ENCODE results near the gene KCNRG.

Gene KCNRG

GRCh38 chr13:49996161-49996915, 18.9 kb upstream of the KCNRG start:
- TF ChIP-seq, protein P1, sequence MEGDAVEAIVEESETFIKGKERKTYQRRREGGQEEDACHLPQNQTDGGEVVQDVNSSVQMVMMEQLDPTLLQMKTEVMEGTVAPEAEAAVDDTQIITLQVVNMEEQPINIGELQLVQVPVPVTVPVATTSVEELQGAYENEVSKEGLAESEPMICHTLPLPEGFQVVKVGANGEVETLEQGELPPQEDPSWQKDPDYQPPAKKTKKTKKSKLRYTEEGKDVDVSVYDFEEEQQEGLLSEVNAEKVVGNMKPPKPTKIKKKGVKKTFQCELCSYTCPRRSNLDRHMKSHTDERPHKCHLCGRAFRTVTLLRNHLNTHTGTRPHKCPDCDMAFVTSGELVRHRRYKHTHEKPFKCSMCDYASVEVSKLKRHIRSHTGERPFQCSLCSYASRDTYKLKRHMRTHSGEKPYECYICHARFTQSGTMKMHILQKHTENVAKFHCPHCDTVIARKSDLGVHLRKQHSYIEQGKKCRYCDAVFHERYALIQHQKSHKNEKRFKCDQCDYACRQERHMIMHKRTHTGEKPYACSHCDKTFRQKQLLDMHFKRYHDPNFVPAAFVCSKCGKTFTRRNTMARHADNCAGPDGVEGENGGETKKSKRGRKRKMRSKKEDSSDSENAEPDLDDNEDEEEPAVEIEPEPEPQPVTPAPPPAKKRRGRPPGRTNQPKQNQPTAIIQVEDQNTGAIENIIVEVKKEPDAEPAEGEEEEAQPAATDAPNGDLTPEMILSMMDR (IDR thresholded peaks at IDR 0.05; ENCODE audit: extremely low read depth, insufficient read depth, missing control alignments), result no peak
- peak; percentile 91 for DNase-seq (ENCODE audit: low spot score)
- in situ Hi-C loops (cut with MboI; ENCODE audit: low pct_unique_long_range_greater_than_20kb, low sequenced_read_pairs, unreplicated experiment), result loop anchor here (25.0 kb wide), 1 partner anchor 541 kb away; no protein-coding TSS in a partner anchor

GRCh38 chr13:49996951-49997895, 18.0 kb upstream of the KCNRG start, which contains the start of gene TRIM13:
TRIM13 (plus strand) TSS chr13:49997042; CDS start chr13:50011941, 14,899 bp downstream.
- DNase-seq (ENCODE audit: low spot score), result peak; percentile 87
- in situ Hi-C loops (cut with MboI; ENCODE audit: low pct_unique_long_range_greater_than_20kb, low sequenced_read_pairs, unreplicated experiment), result loop anchor here (25.0 kb wide), 1 partner anchor 540 kb away; no protein-coding TSS in a partner anchor
- TF ChIP-seq, protein P1 (IDR thresholded peaks at IDR 0.05; ENCODE audit: extremely low read depth, insufficient read depth, missing control alignments), result peak; percentile 87

DNA sequence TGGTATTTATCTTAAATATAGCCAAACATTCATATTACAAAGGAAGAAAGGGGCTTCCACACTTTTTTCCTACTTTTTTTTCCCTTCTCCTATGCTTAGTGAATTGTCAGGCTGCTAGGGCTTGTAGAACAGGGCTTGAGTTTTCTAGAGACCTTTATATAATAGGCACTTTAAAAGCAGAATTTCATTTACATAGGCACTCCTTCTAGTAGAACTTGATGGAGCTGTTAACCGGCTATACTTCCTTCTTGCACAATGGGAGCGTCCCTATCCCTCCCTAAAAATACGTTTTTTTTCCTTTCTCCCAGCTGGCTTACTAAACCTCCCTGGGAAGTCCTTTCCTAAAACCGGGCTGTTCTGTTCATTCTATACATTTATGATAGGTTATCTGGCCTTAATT, 17.3 kb upstream of the KCNRG start:
- TF ChIP-seq, protein P1 (IDR thresholded peaks at IDR 0.05; ENCODE audit: extremely low read depth, insufficient read depth, missing control alignments), result no peak
- DNase-seq (ENCODE audit: low spot score), result no peak
- in situ Hi-C loops (cut with MboI; ENCODE audit: low pct_unique_long_range_greater_than_20kb, low sequenced_read_pairs, unreplicated experiment), result loop anchor here (25.0 kb wide), 1 partner anchor 539 kb away; no protein-coding TSS in a partner anchor

DNA sequence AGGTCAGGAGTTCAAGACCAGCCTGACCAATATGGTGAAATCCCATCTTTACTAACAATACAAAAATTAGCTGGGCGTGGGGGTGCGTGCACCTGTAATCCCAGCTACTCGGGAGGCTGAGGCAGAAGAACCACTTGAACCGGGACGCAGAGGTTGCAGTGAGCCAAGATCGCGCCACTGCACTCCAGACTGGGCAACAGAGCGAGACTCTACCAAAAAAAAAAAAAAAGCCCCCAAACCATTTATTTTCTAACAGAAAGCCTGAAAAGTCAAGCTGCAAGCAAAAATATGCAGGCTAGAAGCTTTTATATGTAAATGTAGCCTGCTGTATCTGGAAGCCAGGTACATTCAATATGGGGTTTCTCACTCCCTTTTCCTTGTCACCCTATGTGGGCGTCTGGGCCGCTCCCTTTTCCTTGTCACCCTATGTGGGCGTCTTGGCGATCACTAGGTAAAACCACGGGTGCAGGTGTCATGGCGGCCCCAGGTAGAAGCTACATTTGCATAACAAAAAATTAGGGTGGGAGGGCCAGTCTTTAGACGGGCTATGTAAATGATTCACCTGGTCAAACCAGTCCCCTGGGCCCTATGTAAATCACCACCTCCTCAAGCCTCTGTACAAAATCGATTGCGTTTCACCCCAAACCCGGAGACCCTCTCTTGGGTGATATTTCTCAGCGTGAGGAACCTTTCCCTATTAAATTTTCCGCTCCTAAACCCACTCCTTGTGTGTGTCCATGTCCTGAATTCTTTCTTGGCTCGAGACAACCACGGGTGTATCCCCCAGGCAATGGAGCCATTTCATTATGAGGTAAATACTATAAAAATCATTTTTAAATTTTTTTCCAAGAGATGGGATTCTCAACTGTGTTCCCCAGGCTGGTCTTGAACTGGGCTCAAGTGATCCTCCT, 16.3 kb upstream of the KCNRG start:
- in situ Hi-C loops (cut with MboI; ENCODE audit: low pct_unique_long_range_greater_than_20kb, low sequenced_read_pairs, unreplicated experiment), result loop anchor here (25.0 kb wide), 1 partner anchor 538 kb away; no protein-coding TSS in a partner anchor
- DNase-seq (ENCODE audit: low spot score), result no peak
- TF ChIP-seq, protein P1 (IDR thresholded peaks at IDR 0.05; ENCODE audit: extremely low read depth, insufficient read depth, missing control alignments), result no peak

DNA sequence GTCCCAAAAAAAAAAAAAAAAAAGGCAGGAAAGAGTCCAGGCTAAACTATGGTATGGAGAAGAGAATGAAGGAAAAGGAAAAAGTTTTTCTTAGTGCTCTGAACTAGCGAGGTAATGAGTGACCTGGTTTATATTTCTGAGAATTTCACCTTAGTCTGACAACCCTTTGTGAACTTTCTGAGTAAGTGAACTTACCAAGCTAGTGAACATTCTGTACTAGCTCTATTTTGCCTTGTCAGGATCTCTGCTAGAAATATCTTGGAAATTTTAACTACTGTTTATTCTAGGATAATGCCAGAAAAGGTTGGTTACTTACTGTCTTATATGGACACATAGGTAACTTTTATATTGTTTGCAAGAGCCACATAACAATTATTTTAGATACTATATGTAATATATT, 14.0 kb upstream of the KCNRG start:
- TF ChIP-seq, protein P1 (IDR thresholded peaks at IDR 0.05; ENCODE audit: extremely low read depth, insufficient read depth, missing control alignments), result no peak
- in situ Hi-C loops (cut with MboI; ENCODE audit: low pct_unique_long_range_greater_than_20kb, low sequenced_read_pairs, unreplicated experiment), result no loop called here
- no peak for DNase-seq (ENCODE audit: low spot score)

Measured in GM13977 (cell line).